Uterus (tissue), 4 donors: ENCODE measurements around the gene IQSEC1. TPM values are rescaled to one million over a fixed set of nuclear protein-coding genes. Genes with fewer than 3 reads are reported as not detected.

Source experiments
- DNase-seq, 2 donors: peaks; one replicate each; pipeline ENCODE4 v3.0.0-alpha.2; 2019 to 2020
- H3K27ac ChIP-seq, 2 donors: fragments of 200-600 bp; sonication (generic); 1 replicate in 1 of 2; 2 replicates in 1 of 2; pipeline ENCODE4 v1.5.1; 2016 to 2018
- H3K27me3 ChIP-seq, 2 donors: fragments of 200-600 bp; sonication (generic); one replicate each; pipeline ENCODE4 v1.5.1; 2018 to 2019; ENCODE audit warnings: control low read depth in 1 of 2
- H3K36me3 ChIP-seq, 2 donors: fragments of 200-600 bp; sonication (generic); one replicate each; pipeline ENCODE4 v1.5.1; 2019; ENCODE audit warnings: control low read depth in 1 of 2
- H3K4me1 ChIP-seq, 2 donors: fragments of 200-600 bp; sonication (generic); one replicate each; pipeline ENCODE4 v1.5.1; 2018 to 2019; ENCODE audit warnings: control low read depth in 1 of 2
- H3K4me3 ChIP-seq, 2 donors: fragments of 200-600 bp; sonication (generic); 1 replicate in 1 of 2; 2 replicates in 1 of 2; pipeline ENCODE4 v1.5.1; 2018 to 2019; ENCODE audit warnings: mild to moderate bottlenecking in 1 of 2
- H3K9me3 ChIP-seq, 2 donors: fragments of 200-600 bp; sonication (generic); one replicate each; pipeline ENCODE4 v1.5.1; 2019; ENCODE audit warnings: control low read depth in 1 of 2
- POLR2A ChIP-seq, 2 donors: fragments of 450-650 bp; IDR thresholded peaks; one replicate each; pipeline ENCODE4 v1.6.1; 2016; ENCODE audit warnings: antibody characterized with exemption in 2 of 2, mild to moderate bottlenecking in 1 of 2, moderate library complexity in 1 of 2
- intact Hi-C: fragments of 100-400 bp; cut with DNase I; formaldehyde crosslinking; loops from one replicate; pipeline ENCODE4 v1.15.1; 2023; ENCODE audit warnings: low total_unique reads
- total RNA-seq, 4 donors: library from RNA; depleted of rRNA in 3 of 4; stranded (reverse); fragments of >200 nt in 3 of 4; gene quantifications; one replicate each; pipeline versions ENCODE4 v1.1.0 to v1.2.4, GENCODE V29; 2014 to 2023
- TF ChIP-seq, protein P1 (sequence below), 4 experiments: fragments of 200-600 bp in 2 of 4; fragments of 450-650 bp in 2 of 4; sonication (generic) in 2 of 4; IDR thresholded peaks; one replicate each; pipeline ENCODE4 v1.5.1; 2016 to 2019; ENCODE audit warnings: antibody characterized with exemption in 4 of 4, mild to moderate bottlenecking in 2 of 4, moderate library complexity in 1 of 4
- donor health status: DM: yes; HTN: yes; CAD: no.

The IQSEC1 gene
- total RNA-seq, 4 donors from 2014 or later = 17.9 to 61.4 (median 49.7) TPM

- DNase-seq = peak in 1 of 2 donors; percentile 65
Measured at GRCh38 chr3:12999147-13000140, 73.8 kb downstream of the IQSEC1 start.

GRCh38 chr3:12998648-12999047 lies 74.6 kb downstream of the IQSEC1 start:
- Histone ChIP-seq H3K27ac (no peak overlapping the region), H3K9me3 (no peaks in the 10 kb centered on the region), H3K27me3 (no peaks in the 10 kb centered on the region), H3K36me3 (no peaks in the 10 kb centered on the region), H3K4me3 (no peak overlapping the region), H3K4me1 (no peaks in the 10 kb centered on the region)
- no peak for TF ChIP-seq POLR2A (IDR thresholded peaks at IDR 0.05)
- TF ChIP-seq, protein P1, sequence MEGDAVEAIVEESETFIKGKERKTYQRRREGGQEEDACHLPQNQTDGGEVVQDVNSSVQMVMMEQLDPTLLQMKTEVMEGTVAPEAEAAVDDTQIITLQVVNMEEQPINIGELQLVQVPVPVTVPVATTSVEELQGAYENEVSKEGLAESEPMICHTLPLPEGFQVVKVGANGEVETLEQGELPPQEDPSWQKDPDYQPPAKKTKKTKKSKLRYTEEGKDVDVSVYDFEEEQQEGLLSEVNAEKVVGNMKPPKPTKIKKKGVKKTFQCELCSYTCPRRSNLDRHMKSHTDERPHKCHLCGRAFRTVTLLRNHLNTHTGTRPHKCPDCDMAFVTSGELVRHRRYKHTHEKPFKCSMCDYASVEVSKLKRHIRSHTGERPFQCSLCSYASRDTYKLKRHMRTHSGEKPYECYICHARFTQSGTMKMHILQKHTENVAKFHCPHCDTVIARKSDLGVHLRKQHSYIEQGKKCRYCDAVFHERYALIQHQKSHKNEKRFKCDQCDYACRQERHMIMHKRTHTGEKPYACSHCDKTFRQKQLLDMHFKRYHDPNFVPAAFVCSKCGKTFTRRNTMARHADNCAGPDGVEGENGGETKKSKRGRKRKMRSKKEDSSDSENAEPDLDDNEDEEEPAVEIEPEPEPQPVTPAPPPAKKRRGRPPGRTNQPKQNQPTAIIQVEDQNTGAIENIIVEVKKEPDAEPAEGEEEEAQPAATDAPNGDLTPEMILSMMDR (IDR thresholded peaks at IDR 0.05) = no peak
- no peak for DNase-seq
- intact Hi-C loops = loop anchor here (10.0 kb wide), 1 partner anchor 104 kb away; no protein-coding TSS in a partner anchor

More at GRCh38 chr3:12999147-13000140, 73.8 kb downstream of the IQSEC1 start:
- no peak for TF ChIP-seq POLR2A (IDR thresholded peaks at IDR 0.05)
- TF ChIP-seq, protein P1 (IDR thresholded peaks at IDR 0.05) = no peak
- Histone ChIP-seq H3K27ac (no peak overlapping the region), H3K27me3 (no peaks in the 10 kb centered on the region), H3K36me3 (no peaks in the 10 kb centered on the region), H3K4me1 (no peaks in the 10 kb centered on the region), H3K9me3 (no peaks in the 10 kb centered on the region), H3K4me3 (no peak overlapping the region)
- intact Hi-C loops = loop anchor here (10.0 kb wide), 1 partner anchor 105 kb away; no protein-coding TSS in a partner anchor

GRCh38 chr3:12997387-12997786 lies 75.8 kb downstream of the IQSEC1 start:
- Histone ChIP-seq H3K36me3 (no peaks in the 10 kb centered on the region), H3K27me3 (no peaks in the 10 kb centered on the region), H3K9me3 (no peaks in the 10 kb centered on the region), H3K4me1 (no peaks in the 10 kb centered on the region), H3K27ac (no peak overlapping the region), H3K4me3 (no peak overlapping the region)
- intact Hi-C loops = loop anchor here (10.0 kb wide), 1 partner anchor 103 kb away; no protein-coding TSS in a partner anchor
- TF ChIP-seq POLR2A (IDR thresholded peaks at IDR 0.05) = no peak
- TF ChIP-seq, protein P1 (IDR thresholded peaks at IDR 0.05) = no peak
- no peak for DNase-seq

GRCh38 chr3:12996181-12996506 lies 77.1 kb downstream of the IQSEC1 start:
- no peak for DNase-seq
- H3K36me3 ChIP-seq = no peaks in the 10 kb centered on the region
- TF ChIP-seq, protein P1 (IDR thresholded peaks at IDR 0.05) = no peak
- TF ChIP-seq POLR2A (IDR thresholded peaks at IDR 0.05) = no peak
- H3K4me1 ChIP-seq = no peaks in the 10 kb centered on the region
- no peak overlapping the region for H3K27ac ChIP-seq
- H3K27me3 ChIP-seq = no peaks in the 10 kb centered on the region
- intact Hi-C loops = loop anchor here (10.0 kb wide), 1 partner anchor 101 kb away; no protein-coding TSS in a partner anchor
- H3K4me3 ChIP-seq = no peak overlapping the region
- no peaks in the 10 kb centered on the region for H3K9me3 ChIP-seq
